ENCODE measurements around the gene ARHGEF40.

The ARHGEF40 gene

DNA sequence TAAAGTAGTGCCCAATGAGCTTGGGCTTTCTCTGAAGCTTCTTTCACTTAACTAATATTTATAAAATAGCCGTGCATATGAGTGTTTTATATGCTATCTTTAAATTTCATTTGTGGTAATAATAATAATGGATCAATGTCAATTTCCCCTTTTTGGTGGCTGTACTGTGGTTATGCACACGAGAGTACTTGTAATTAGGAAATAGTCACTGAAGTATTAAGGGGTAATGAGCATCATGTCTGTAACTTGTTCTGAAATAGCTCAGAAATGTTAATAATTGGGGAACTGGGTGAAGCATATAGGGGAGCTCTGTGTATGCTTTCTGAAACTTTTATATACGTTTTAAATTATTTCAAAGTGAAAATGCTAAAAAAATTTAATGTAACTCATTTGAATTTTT lies 19.5 kb upstream of the ARHGEF40 start:
- TF ChIP-seq POLR2AphosphoS5 (IDR thresholded peaks at IDR 0.05; ENCODE audit: low read depth, low read length) = no peak
- no peak for TF ChIP-seq SIN3A (IDR thresholded peaks at IDR 0.05; ENCODE audit: borderline replicate concordance, insufficient read depth, low read length)
- no peak for TF ChIP-seq FOXP2 (optimal IDR thresholded peaks at IDR 0.05; ENCODE audit: borderline replicate concordance, extremely low read depth, extremely low read length, insufficient read depth)
- TF ChIP-seq REST (IDR thresholded peaks at IDR 0.05; ENCODE audit: insufficient read depth in 1 of 2, low read depth in 2 of 2, low read length in 2 of 2) = no peak
- TF ChIP-seq TAF1 (IDR thresholded peaks at IDR 0.05; ENCODE audit: borderline replicate concordance, insufficient read depth, low read length) = no peak

DNA sequence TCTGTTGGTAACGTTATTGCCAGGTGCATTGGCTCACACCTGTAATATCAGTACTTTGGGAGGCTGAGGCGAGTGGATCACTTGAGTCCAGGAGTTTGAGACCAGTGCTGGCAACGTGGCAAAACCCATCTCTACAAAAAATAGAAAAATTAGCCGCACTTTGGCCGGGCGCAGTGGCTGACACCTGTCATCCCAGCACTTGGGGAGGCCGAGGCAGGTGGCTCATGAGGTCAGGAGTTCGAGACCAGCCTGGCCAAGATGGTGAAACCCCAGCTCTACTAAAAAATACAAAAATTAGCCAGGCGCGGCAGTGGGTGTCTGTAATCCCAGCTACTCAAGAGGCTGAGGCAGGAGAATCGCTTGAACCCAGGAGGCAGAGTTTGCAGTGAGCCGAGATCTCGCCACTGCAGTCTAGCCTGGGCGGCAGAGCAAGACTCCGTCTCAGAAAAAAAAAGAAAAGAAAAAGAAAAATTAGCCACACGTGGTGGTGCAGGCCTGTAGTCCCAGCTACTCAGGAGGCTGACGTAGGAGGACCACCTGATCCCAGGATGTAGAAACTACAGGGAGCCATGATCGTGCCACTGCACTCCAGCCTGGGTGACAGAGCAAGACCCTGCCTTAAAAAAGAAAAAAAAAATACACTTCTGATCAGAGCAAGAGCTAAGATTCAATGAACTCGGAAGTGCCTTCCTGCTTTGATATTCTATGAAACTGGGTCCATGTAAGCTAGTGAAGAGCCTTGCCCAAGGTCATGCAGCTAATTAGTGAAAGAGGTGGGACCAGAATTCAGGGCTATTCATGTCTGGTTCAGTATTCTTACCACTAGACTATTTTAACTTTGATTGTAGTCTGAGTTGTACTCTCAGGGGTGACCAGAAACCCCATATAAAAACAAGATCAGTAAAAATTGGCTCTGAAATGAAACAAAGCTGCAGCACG lies 16.7 kb upstream of the ARHGEF40 start:
- TF ChIP-seq POLR2AphosphoS5 (IDR thresholded peaks at IDR 0.05; ENCODE audit: low read depth, low read length) = no peak
- TF ChIP-seq TAF1 (IDR thresholded peaks at IDR 0.05; ENCODE audit: borderline replicate concordance, insufficient read depth, low read length) = no peak
- no peak for TF ChIP-seq FOXP2 (optimal IDR thresholded peaks at IDR 0.05; ENCODE audit: borderline replicate concordance, extremely low read depth, extremely low read length, insufficient read depth)
- no peak for TF ChIP-seq REST (IDR thresholded peaks at IDR 0.05; ENCODE audit: insufficient read depth in 1 of 2, low read depth in 2 of 2, low read length in 2 of 2)
- TF ChIP-seq SIN3A (IDR thresholded peaks at IDR 0.05; ENCODE audit: borderline replicate concordance, insufficient read depth, low read length) = no peak

DNA sequence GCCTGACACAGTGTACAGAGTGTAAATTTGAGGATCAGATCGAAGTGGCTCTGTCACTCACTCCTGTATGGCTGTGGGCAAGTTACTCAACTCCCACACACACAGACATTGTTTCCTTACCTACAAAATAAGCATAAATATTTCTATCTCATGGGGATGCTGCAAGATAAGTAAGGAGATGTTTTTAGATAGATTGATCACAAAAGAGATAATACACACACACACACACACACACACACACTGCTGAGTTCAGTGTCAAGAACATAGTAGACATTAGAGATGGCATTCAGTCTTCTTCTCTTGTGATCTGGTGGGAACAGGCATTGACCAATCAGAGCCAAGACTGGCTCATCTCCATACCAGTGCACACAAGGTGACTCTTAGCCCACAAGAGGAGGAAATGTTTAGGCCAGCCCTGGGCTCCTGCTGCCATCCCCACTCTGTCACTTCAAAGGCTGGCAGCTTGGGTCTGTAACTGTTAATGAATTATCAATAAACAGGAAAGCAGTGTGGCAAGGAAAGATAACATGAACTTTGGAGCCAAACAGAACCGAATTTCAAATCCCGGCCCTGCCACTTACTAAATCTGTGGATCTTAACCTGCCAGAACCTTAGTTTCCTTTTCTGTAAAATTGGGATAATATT lies 15.9 kb upstream of the ARHGEF40 start:
- no peak for TF ChIP-seq REST (IDR thresholded peaks at IDR 0.05; ENCODE audit: insufficient read depth in 1 of 2, low read depth in 2 of 2, low read length in 2 of 2)
- TF ChIP-seq TAF1 (IDR thresholded peaks at IDR 0.05; ENCODE audit: borderline replicate concordance, insufficient read depth, low read length) = no peak
- TF ChIP-seq FOXP2 (optimal IDR thresholded peaks at IDR 0.05; ENCODE audit: borderline replicate concordance, extremely low read depth, extremely low read length, insufficient read depth) = no peak
- TF ChIP-seq POLR2AphosphoS5 (IDR thresholded peaks at IDR 0.05; ENCODE audit: low read depth, low read length) = no peak
- no peak for TF ChIP-seq SIN3A (IDR thresholded peaks at IDR 0.05; ENCODE audit: borderline replicate concordance, insufficient read depth, low read length)

GRCh38 chr14:21054768-21055145 lies 15.3 kb upstream of the ARHGEF40 start:
- TF ChIP-seq FOXP2 (optimal IDR thresholded peaks at IDR 0.05; ENCODE audit: borderline replicate concordance, extremely low read depth, extremely low read length, insufficient read depth) (no peak), SIN3A (IDR thresholded peaks at IDR 0.05; ENCODE audit: borderline replicate concordance, insufficient read depth, low read length) (no peak), REST (IDR thresholded peaks at IDR 0.05; ENCODE audit: insufficient read depth in 1 of 2, low read depth in 2 of 2, low read length in 2 of 2) (no peak), TAF1 (IDR thresholded peaks at IDR 0.05; ENCODE audit: borderline replicate concordance, insufficient read depth, low read length) (no peak), POLR2AphosphoS5 (IDR thresholded peaks at IDR 0.05; ENCODE audit: low read depth, low read length) (no peak)
